ENCODE measurements around the gene LRRC19.

The LRRC19 gene

GRCh38 chr9:27022920-27023319, 17.4 kb upstream of the LRRC19 start:
- Histone ChIP-seq H3K9me3 (ENCODE audit: control insufficient read depth, insufficient read depth, low read depth, low read length) (no peaks in the 10 kb centered on the region), H3K4me3 (ENCODE audit: low read depth, low read length) (no peak overlapping the region), H3K36me3 (ENCODE audit: control insufficient read depth in 2 of 2, insufficient read depth in 1 of 2, low read length in 2 of 2) (peaks cover 4 to 27% of the 10 kb centered on the region in 2 experiments; a peak in 2 of 3 replicates), H3K4me1 (ENCODE audit: control insufficient read depth, insufficient read depth, low read length) (no peaks in the 10 kb centered on the region), H3K27ac (ENCODE audit: extremely low read depth, low read depth, low read length) (no peak overlapping the region)
- ChIA-PET CTCF (interaction anchor here (0.6 to 1.0 kb wide), 2 partner anchors 10 to 320 kb away, joined by 3 to 4 read pairs; no protein-coding TSS in a partner anchor), POLR2A (no interaction called here)
- TF ChIP-seq ZNF521 (tag by site-specific recombination; IDR thresholded peaks at IDR 0.05) = no peak
- TF ChIP-seq ZNF518A (tag by site-specific recombination; conservative IDR thresholded peaks at IDR 0.05; ENCODE audit: low read depth) = no peak
- no peak for TF ChIP-seq BCL11A (tag by site-specific recombination; IDR thresholded peaks at IDR 0.05; ENCODE audit: low read depth)
- TF ChIP-seq ZNF202 (tag by site-specific recombination; IDR thresholded peaks at IDR 0.05; ENCODE audit: borderline replicate concordance) = no peak
- no peak for TF ChIP-seq ZNF473 (tag by site-specific recombination; IDR thresholded peaks at IDR 0.05)
- TF ChIP-seq, protein P1, sequence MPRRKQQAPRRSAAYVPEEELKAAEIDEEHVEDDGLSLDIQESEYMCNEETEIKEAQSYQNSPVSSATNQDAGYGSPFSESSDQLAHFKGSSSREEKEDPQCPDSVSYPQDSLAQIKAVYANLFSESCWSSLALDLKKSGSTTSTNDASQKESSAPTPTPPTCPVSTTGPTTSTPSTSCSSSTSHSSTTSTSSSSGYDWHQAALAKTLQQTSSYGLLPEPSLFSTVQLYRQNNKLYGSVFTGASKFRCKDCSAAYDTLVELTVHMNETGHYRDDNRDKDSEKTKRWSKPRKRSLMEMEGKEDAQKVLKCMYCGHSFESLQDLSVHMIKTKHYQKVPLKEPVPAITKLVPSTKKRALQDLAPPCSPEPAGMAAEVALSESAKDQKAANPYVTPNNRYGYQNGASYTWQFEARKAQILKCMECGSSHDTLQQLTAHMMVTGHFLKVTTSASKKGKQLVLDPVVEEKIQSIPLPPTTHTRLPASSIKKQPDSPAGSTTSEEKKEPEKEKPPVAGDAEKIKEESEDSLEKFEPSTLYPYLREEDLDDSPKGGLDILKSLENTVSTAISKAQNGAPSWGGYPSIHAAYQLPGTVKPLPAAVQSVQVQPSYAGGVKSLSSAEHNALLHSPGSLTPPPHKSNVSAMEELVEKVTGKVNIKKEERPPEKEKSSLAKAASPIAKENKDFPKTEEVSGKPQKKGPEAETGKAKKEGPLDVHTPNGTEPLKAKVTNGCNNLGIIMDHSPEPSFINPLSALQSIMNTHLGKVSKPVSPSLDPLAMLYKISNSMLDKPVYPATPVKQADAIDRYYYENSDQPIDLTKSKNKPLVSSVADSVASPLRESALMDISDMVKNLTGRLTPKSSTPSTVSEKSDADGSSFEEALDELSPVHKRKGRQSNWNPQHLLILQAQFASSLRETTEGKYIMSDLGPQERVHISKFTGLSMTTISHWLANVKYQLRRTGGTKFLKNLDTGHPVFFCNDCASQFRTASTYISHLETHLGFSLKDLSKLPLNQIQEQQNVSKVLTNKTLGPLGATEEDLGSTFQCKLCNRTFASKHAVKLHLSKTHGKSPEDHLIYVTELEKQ (tag by site-specific recombination; IDR thresholded peaks at IDR 0.05; ENCODE audit: borderline replicate concordance) = no peak
- TF ChIP-seq, protein P2, sequence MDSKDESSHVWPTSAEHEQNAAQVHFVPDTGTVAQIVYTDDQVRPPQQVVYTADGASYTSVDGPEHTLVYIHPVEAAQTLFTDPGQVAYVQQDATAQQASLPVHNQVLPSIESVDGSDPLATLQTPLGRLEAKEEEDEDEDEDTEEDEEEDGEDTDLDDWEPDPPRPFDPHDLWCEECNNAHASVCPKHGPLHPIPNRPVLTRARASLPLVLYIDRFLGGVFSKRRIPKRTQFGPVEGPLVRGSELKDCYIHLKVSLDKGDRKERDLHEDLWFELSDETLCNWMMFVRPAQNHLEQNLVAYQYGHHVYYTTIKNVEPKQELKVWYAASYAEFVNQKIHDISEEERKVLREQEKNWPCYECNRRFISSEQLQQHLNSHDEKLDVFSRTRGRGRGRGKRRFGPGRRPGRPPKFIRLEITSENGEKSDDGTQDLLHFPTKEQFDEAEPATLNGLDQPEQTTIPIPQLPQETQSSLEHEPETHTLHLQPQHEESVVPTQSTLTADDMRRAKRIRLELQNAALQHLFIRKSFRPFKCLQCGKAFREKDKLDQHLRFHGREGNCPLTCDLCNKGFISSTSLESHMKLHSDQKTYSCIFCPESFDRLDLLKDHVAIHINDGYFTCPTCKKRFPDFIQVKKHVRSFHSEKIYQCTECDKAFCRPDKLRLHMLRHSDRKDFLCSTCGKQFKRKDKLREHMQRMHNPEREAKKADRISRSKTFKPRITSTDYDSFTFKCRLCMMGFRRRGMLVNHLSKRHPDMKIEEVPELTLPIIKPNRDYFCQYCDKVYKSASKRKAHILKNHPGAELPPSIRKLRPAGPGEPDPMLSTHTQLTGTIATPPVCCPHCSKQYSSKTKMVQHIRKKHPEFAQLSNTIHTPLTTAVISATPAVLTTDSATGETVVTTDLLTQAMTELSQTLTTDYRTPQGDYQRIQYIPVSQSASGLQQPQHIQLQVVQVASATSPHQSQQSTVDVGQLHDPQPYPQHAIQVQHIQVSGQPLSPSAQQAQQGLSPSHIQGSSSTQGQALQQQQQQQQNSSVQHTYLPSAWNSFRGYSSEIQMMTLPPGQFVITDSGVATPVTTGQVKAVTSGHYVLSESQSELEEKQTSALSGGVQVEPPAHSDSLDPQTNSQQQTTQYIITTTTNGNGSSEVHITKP (tag by site-specific recombination; IDR thresholded peaks at IDR 0.05) = no peak
- no peak for TF ChIP-seq MZF1 (tag by site-specific recombination; IDR thresholded peaks at IDR 0.05; ENCODE audit: borderline replicate concordance)
- TF ChIP-seq KLF7 (tag by site-specific recombination; IDR thresholded peaks at IDR 0.05; ENCODE audit: borderline replicate concordance) = no peak
- no peak for TF ChIP-seq ZNF677 (tag by site-specific recombination; IDR thresholded peaks at IDR 0.05)
- no peak for TF ChIP-seq ZNF501 (tag by site-specific recombination; IDR thresholded peaks at IDR 0.05)
- no peak for TF ChIP-seq ZNF449 (tag by site-specific recombination; IDR thresholded peaks at IDR 0.05)
- TF ChIP-seq GLI2 (tag by site-specific recombination; IDR thresholded peaks at IDR 0.05; ENCODE audit: borderline replicate concordance, low read depth) = no peak
- TF ChIP-seq ZNF350 (tag by site-specific recombination; IDR thresholded peaks at IDR 0.05) = no peak
- no peak for TF ChIP-seq ZNF184 (tag by site-specific recombination; IDR thresholded peaks at IDR 0.05)
- TF ChIP-seq, protein P3, sequence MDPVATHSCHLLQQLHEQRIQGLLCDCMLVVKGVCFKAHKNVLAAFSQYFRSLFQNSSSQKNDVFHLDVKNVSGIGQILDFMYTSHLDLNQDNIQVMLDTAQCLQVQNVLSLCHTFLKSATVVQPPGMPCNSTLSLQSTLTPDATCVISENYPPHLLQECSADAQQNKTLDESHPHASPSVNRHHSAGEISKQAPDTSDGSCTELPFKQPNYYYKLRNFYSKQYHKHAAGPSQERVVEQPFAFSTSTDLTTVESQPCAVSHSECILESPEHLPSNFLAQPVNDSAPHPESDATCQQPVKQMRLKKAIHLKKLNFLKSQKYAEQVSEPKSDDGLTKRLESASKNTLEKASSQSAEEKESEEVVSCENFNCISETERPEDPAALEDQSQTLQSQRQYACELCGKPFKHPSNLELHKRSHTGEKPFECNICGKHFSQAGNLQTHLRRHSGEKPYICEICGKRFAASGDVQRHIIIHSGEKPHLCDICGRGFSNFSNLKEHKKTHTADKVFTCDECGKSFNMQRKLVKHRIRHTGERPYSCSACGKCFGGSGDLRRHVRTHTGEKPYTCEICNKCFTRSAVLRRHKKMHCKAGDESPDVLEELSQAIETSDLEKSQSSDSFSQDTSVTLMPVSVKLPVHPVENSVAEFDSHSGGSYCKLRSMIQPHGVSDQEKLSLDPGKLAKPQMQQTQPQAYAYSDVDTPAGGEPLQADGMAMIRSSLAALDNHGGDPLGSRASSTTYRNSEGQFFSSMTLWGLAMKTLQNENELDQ (tag by site-specific recombination; IDR thresholded peaks at IDR 0.05; ENCODE audit: low read depth) = no peak
- TF ChIP-seq ZNF214 (tag by site-specific recombination; IDR thresholded peaks at IDR 0.05; ENCODE audit: borderline replicate concordance) = no peak
- TF ChIP-seq SP2 (tag by site-specific recombination; IDR thresholded peaks at IDR 0.05) = no peak
- TF ChIP-seq KLF16 (tag by site-specific recombination; IDR thresholded peaks at IDR 0.05) = no peak
- TF ChIP-seq ZBTB21 (tag by site-specific recombination; IDR thresholded peaks at IDR 0.05) = no peak

Measured in HEK293 (cell line).